ENCODE measurements around the gene CBFA2T3.

Gene CBFA2T3

GRCh38 chr16:88938777-88939244 lies 38.2 kb downstream of the CBFA2T3 start:
- Histone ChIP-seq H3K4me3 (peak overlapping the region; percentile 73), H3K27ac (peak overlapping the region in 1 of 2 donors; percentile 42)
- no peak for TF ChIP-seq CTCF (IDR thresholded peaks at IDR 0.05)
- no peak for DNase-seq (ENCODE audit: low spot score)

DNA sequence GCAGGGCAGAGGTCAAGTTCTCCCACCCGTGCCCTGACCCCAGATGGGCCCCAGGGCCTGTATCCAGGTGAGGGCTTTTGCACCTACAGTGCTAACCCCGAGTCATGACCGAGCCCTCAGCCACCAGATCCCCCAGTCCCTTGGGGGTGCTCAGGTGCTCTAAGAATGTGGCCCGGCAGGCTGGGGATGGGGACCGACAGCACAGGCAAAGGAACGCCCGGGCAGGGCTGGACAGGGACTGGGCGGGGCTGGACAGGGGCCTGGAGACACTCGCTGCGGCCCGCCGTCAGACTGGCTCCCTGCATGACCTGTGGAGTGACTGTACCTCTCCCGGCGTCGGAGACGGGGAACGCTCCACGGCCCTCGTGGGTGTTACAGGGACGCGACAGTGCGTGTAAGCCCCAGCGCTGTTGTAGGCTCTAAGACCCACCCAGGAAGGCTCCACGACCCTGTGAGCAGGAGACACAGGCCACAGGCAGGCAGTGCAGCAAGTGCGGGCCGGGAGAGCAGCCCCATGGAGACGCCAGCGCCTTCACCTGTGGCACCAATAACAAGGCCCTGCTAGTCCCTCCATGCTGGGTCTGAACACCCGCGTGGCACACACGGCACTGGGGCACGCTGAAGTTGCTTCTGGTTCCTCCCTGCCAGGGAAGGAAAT lies 38.8 kb downstream of the CBFA2T3 start:
- no peak for TF ChIP-seq CTCF (IDR thresholded peaks at IDR 0.05)
- Histone ChIP-seq H3K4me3 (no peak overlapping the region), H3K27ac (no peak overlapping the region)
- no peak for DNase-seq (ENCODE audit: low spot score)

- peak overlapping the region; percentile 32 for H3K4me3 ChIP-seq
- no peak for TF ChIP-seq CTCF (IDR thresholded peaks at IDR 0.05)
- peak overlapping the region in 1 of 2 donors; percentile 76 for H3K27ac ChIP-seq
- no peak for DNase-seq (ENCODE audit: low spot score)
Observed at GRCh38 chr16:88937206-88937621, 39.8 kb downstream of the CBFA2T3 start.

GRCh38 chr16:88936556-88937205 lies 40.3 kb downstream of the CBFA2T3 start:
- peak overlapping the region; percentile 32 for H3K4me3 ChIP-seq
- no peak for DNase-seq (ENCODE audit: low spot score)
- peak overlapping the region in 1 of 2 donors; percentile 76 for H3K27ac ChIP-seq
- TF ChIP-seq CTCF (IDR thresholded peaks at IDR 0.05): no peak

GRCh38 chr16:88936008-88936555 lies 40.9 kb downstream of the CBFA2T3 start:
- Histone ChIP-seq H3K27ac (peak overlapping the region in 1 of 2 donors; percentile 76), H3K4me3 (peak overlapping the region; percentile 32)
- DNase-seq (ENCODE audit: low spot score): no peak
- no peak for TF ChIP-seq CTCF (IDR thresholded peaks at IDR 0.05)

- TF ChIP-seq CTCF (IDR thresholded peaks at IDR 0.05): no peak
- H3K4me3 ChIP-seq: no peak overlapping the region
- no peak for DNase-seq (ENCODE audit: low spot score)
- no peak overlapping the region for H3K27ac ChIP-seq
Observed at GRCh38 chr16:88934066-88934667, 42.8 kb downstream of the CBFA2T3 start.
